ENCODE measurements around the gene LRRC8C. TPM values are rescaled to one million over a fixed set of nuclear protein-coding genes. Genes with fewer than 3 reads are reported as not detected.

LRRC8C gene
- total RNA-seq, 1 experiment from 2014 or later = 3.5 TPM

DNA sequence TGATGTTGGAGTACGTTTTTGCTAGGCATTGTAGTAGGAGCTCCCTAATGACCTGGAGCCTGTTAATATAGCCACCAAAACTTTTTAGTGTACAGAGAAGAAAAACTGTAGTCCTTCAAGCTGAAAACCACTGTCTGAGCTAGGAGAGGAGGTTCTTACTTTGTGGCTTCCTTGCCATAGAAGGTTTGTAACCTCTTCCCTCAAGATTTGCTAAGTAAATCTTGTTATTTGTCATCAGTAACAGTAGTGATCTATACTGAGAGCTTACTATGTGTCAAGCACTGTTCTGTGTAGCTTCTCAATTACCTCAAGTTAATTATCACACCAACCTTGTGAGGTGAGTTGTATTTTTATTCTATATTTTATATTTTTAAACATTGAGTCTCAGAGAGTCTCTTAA, 21.2 kb upstream of the LRRC8C start:
- Mint-ChIP-seq H3K36me3 (ENCODE audit: insufficient read depth, unreplicated experiment) (no peaks in the 10 kb centered on the region), H3K4me1 (ENCODE audit: low read depth, unreplicated experiment) (no peaks in the 10 kb centered on the region), H3K27me3 (ENCODE audit: unreplicated experiment) (peaks cover 11% of the 10 kb centered on the region), H3K27ac (ENCODE audit: unreplicated experiment) (no peak overlapping the region), H3K4me3 (ENCODE audit: low read depth, unreplicated experiment) (no peak overlapping the region), H3K9me3 (ENCODE audit: low read depth, unreplicated experiment) (no peaks in the 10 kb centered on the region)
- intact Hi-C loops (cut with micrococcal nuclease; ENCODE audit: unreplicated experiment) = no loop called here
- TF ChIP-seq, protein P1, sequence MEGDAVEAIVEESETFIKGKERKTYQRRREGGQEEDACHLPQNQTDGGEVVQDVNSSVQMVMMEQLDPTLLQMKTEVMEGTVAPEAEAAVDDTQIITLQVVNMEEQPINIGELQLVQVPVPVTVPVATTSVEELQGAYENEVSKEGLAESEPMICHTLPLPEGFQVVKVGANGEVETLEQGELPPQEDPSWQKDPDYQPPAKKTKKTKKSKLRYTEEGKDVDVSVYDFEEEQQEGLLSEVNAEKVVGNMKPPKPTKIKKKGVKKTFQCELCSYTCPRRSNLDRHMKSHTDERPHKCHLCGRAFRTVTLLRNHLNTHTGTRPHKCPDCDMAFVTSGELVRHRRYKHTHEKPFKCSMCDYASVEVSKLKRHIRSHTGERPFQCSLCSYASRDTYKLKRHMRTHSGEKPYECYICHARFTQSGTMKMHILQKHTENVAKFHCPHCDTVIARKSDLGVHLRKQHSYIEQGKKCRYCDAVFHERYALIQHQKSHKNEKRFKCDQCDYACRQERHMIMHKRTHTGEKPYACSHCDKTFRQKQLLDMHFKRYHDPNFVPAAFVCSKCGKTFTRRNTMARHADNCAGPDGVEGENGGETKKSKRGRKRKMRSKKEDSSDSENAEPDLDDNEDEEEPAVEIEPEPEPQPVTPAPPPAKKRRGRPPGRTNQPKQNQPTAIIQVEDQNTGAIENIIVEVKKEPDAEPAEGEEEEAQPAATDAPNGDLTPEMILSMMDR (IDR thresholded peaks at IDR 0.05; ENCODE audit: unreplicated experiment) = no peak
- CTCF ChIA-PET = interaction anchor here (0.6 kb wide), 2 partner anchors 391 to 1229 kb away, joined by 3 to 4 read pairs; no protein-coding TSS in a partner anchor
- BruUV-seq (replicated peaks) = no TSS peak
- no peak for DNase-seq

DNA sequence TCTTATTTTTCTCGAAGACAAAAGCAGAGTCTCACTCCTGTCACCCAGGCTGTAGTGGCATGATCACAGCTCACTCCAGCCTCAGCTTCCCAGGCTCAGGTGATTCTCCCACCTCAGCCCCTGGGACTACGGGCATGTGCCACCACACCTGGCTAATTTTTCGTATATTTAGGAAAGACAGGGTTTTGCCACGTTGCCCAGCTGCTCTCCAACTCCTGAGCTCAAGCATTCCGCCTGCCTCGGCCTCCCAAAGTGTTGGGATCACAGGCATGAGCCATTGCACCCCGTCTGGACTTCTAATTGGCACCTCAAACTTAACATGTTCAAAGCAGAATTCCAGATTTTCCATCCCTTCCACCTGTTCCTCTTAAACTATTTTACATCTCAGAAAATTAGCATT, 19.0 kb upstream of the LRRC8C start:
- BruUV-seq (replicated peaks) = no TSS peak
- Mint-ChIP-seq H3K27me3 (ENCODE audit: unreplicated experiment) (peaks cover 11% of the 10 kb centered on the region), H3K27ac (ENCODE audit: unreplicated experiment) (no peak overlapping the region), H3K36me3 (ENCODE audit: insufficient read depth, unreplicated experiment) (no peaks in the 10 kb centered on the region), H3K4me3 (ENCODE audit: low read depth, unreplicated experiment) (no peak overlapping the region), H3K4me1 (ENCODE audit: low read depth, unreplicated experiment) (no peaks in the 10 kb centered on the region), H3K9me3 (ENCODE audit: low read depth, unreplicated experiment) (no peaks in the 10 kb centered on the region)
- no peak for DNase-seq
- CTCF ChIA-PET = no interaction called here
- TF ChIP-seq, protein P1 (IDR thresholded peaks at IDR 0.05; ENCODE audit: unreplicated experiment) = no peak
- intact Hi-C loops (cut with micrococcal nuclease; ENCODE audit: unreplicated experiment) = no loop called here

DNA sequence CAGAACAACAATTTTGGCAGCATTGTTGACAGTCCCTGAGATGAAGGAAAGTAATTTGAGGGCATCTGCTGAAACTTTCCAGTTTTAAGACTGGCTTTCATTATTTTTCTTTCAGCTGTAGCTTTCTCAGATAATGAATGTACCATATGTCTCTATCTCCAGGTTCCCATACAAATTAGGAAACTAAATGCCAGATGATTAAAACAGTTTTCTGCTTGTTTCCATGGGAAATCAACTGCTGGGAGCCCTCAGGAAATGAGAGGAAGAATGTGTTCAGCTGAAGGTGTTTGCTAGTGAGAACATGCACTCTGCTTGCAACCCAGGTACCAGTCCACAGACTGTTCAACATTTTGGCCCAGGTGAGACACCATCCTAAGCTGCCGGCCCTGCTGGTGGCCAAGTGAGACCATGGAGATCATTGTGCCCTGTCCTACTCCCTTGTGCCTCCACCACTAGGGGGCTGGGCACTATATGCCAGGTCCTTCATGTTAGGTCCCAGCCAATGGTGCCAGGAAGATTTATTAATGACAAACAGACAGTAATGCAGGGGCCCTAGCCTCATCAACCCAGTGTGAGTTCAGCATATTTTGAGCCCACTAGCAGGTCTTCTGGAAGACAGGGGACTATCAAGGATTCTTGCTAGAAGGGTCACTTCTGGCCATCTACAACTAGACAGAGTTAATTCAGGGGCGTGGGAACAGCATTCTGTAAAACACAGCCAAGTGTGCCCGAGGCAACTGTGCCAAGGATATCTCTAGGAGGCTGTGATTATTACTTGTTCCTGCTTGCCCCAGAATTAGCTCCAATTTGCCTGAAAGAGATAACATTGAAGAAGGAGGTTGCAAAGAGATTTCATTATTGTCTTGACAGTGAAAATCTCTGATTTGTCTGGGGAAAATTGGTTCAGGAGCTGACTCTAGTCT, 17.0 kb upstream of the LRRC8C start:
- no peak overlapping the region for H3K4me3 Mint-ChIP-seq (ENCODE audit: low read depth, unreplicated experiment)
- CTCF ChIA-PET = no interaction called here
- no peaks in the 10 kb centered on the region for H3K4me1 Mint-ChIP-seq (ENCODE audit: low read depth, unreplicated experiment)
- H3K27ac Mint-ChIP-seq (ENCODE audit: unreplicated experiment) = no peak overlapping the region
- peak; percentile 19 for DNase-seq
- no TSS peak for BruUV-seq (replicated peaks)
- peaks cover 5% of the 10 kb centered on the region for H3K27me3 Mint-ChIP-seq (ENCODE audit: unreplicated experiment)
- intact Hi-C loops (cut with micrococcal nuclease; ENCODE audit: unreplicated experiment) = no loop called here
- TF ChIP-seq, protein P1 (IDR thresholded peaks at IDR 0.05; ENCODE audit: unreplicated experiment) = no peak
- no peaks in the 10 kb centered on the region for H3K36me3 Mint-ChIP-seq (ENCODE audit: insufficient read depth, unreplicated experiment)
- H3K9me3 Mint-ChIP-seq (ENCODE audit: low read depth, unreplicated experiment) = no peaks in the 10 kb centered on the region

DNA sequence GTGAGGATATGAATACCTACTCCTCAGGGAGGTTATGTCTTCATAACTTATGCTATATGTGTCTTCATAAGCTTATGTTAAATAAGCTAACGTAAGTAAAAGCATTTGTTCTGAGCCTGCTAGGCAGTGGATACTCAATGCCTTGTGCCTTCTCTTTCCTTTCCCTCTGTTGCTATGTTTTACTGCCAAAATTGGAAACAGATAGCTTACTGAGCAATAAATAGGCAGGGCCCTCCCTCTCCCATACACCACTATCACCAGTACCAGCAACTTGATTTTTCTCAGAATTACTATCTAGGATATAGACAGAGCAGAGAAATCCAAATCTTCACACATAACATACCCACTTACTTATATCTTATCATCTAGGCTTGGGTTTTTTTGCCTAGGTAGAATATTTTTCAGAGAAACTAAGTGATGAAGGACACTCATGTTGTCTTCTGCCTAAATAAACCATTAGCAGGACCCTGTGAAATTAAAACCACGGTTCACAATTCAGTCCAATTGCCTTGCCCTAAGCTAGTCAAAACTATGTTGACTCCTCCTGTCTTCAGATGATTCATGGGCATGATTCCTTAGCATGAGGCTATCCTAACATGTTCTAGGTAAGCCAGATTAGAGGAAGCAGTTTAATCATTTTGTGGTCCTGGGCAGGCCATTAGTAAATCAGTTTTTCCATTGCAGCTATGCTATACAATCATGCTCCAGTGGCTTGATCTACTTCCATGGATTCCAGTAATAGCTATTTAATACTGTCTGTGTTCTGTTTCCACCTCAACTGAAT, 15.9 kb upstream of the LRRC8C start:
- no peak for DNase-seq
- H3K27me3 Mint-ChIP-seq (ENCODE audit: unreplicated experiment) = no peaks in the 10 kb centered on the region
- H3K4me3 Mint-ChIP-seq (ENCODE audit: low read depth, unreplicated experiment) = no peak overlapping the region
- intact Hi-C loops (cut with micrococcal nuclease; ENCODE audit: unreplicated experiment) = no loop called here
- no peak overlapping the region for H3K27ac Mint-ChIP-seq (ENCODE audit: unreplicated experiment)
- BruUV-seq (replicated peaks) = no TSS peak
- no peaks in the 10 kb centered on the region for H3K4me1 Mint-ChIP-seq (ENCODE audit: low read depth, unreplicated experiment)
- H3K36me3 Mint-ChIP-seq (ENCODE audit: insufficient read depth, unreplicated experiment) = no peaks in the 10 kb centered on the region
- TF ChIP-seq, protein P1 (IDR thresholded peaks at IDR 0.05; ENCODE audit: unreplicated experiment) = no peak
- CTCF ChIA-PET = no interaction called here
- no peaks in the 10 kb centered on the region for H3K9me3 Mint-ChIP-seq (ENCODE audit: low read depth, unreplicated experiment)

Measured in Calu3 (cell line).